MM.1S (cell line): ENCODE results near the gene MAGI1.

ENCODE experiments used
- CTCF ChIP-seq: fragments of 300-600 bp; sonication (generic); IDR thresholded peaks from 2 replicates; pipeline ENCODE4 v1.5.1; 2016; ENCODE audit warnings: antibody characterized with exemption, low read length, mixed read lengths
- EZH2 ChIP-seq: fragments of 300-600 bp; sonication (generic); optimal IDR thresholded peaks from 2 replicates; pipeline ENCODE3; 2017; ENCODE audit warnings: low read depth, mild to moderate bottlenecking, antibody characterized with exemption, low read length, mixed read lengths

- TF ChIP-seq CTCF (no peak), EZH2 (no peak)
These were observed 50.1 kb downstream of the MAGI1 start for GRCh38 chr3:65988411-65989180.
